NCI-H187 (cell line): Measurements from ENCODE around the gene NPAS1.
"Not testable (repeated sequence)": the region's sequence is repeated elsewhere in the genome, so short reads cannot be mapped to it uniquely, and the experiment has no call there.

Experiments used
- DNase-seq, 2 experiments: peaks; one replicate each; lab custom pipeline; 2025; lab: John Stamatoyannopoulos, UW

The NPAS1 gene

DNA sequence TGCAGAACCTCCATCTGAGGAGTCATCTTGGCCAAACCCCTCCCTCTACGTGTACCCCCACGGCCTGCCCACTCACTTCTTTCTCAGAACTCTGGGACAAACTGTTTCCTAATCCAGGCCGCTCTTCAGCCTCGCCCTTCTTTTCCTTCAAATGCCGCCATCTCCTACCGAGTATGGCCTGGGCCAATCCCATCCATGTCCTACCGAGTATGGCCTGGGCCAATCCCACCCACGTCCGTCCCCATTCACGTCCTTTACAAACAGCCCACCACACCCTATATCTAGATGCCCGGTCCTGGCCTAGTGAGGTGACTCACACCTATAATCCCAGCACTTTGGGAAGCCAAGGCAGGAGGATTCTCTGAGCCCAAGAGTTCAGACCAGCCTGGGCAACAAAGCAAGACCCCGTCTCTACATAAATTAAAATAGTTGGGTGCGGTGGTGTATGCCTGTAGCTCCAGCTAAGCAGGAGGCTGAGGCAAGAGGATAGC is 27.7 kb downstream of the NPAS1 start:
- no peak for DNase-seq

DNA sequence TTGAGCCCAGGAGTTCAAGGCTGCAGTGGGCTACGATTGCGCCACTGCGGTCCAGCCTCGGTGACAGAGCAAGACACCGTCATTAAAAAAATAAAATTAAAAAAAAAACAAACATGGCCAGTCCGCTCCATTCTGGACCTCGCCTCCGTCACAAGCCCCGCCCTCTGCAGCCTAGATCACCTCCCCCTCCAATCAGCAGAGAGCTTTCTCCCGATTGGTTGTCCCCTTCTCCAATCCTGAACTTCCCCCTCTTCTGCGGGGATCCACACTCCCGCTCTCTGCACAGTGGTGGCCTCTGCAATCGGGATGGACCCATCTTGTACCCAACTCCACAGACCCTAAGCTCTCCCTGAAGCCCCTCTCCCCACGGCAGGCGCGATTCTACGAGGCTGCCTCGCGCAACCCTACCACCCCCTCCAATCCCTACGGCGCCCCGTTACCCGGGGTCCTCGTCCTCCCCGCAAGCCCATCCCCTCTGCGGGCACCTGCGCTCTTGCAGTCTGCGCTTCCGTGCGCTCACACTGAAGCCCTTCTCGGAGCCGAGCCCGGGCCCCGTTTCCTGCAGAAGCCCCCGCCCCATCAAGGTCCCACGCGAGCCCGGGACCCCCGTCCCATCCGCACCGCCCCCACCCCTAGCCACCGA is 28.2 kb downstream of the NPAS1 start:
- DNase-seq, result peak; percentile 39 to 41

DNA sequence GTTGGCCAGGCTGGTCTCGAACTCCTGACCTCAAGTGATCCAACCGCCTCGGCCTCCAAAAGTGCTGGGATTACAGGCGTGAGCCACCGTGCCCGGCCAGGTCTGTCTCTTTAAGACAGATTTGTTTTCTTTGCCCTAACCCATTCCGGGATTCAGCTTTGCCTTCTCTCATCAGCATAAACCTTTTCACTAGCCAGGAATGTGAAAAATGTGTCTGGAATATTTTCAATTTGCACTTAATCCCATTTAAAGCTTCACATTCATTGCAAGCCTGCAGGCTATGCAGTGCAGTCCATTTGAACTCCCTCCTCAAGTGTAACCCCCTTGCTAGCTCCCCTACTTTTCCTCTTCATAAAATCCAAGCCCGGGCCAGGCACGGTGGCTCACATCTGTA is 29.7 kb downstream of the NPAS1 start:
- no peak for DNase-seq

DNA sequence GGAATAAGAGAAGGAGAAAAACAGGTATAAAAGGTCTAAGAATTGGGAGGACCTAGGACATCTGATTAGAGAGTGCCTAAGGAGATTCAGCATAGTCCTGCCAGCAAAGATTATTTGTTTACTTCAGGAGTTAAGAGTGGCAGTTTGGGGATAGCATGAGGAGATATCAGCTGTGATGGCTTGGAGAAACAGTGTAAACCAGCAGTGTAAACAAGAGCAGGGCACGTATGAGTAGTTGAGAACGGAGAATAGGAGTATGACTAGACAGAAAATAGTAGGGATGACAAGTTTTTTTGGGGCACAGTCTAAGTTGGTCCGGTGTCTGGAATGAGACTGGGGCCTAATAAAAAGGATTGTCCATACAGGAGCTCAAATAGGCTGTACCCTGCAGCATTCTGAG is 30.9 kb downstream of the NPAS1 start:
- not testable (repeated sequence) for DNase-seq

DNA sequence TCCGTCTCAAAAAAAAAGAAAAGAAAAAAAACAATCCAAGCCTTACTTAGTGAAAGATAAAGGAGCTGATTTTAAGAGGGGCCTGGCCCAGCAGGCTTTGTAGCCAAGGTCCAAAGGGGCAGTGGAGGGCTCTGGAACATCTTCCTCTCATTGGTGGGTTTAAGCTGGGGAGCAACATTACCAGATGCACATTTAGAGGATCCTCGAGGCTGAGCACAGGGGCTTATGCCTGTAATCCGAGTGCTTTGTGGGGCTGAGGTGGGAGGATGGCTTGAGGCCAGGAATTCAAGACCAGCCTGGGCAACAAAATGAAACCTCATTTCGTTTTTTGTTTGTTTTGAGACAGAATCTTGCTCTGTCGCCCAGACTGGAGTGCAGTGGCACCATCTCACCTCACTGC is 36.8 kb downstream of the NPAS1 start:
- no peak for DNase-seq

DNA sequence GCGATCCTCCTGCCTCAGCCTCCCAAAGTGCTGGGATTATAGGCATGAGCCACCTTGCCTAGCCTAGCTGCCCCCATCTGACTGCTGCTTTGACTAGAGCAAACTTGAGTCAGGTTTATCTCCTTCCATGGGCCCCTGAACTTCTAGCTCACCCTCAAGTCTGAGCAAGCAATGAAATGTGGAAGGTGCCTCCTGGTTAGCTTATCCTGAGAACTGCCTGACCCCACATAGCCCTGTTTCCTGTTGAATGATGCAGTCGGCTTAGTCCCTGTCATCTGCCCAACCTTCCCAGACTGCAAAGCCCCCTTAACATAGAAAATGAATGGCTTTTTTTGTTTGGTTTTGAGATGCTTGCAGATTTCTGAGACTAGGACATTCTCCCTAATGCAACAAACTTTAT is 37.7 kb downstream of the NPAS1 start:
- no peak for DNase-seq

DNA sequence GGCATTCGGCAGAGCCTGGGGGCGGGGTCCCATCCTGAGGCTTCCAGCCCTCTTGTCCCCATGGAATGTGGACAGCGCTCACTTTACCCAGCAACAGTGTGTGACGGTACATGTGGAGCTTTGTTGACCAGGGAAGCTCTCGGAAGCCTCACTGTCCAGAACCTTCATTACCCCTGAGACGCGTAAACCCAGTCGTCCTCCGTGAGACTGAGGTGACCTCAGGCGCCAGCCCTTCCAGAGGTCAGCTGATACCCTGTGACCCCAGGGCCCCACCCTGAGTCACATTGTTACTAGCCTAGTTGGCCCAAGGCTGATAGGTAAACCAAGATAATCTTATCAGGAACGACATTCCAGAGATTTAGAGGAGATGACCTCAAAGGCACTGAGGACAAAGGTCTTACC is 39.0 kb downstream of the NPAS1 start:
- no peak for DNase-seq

DNA sequence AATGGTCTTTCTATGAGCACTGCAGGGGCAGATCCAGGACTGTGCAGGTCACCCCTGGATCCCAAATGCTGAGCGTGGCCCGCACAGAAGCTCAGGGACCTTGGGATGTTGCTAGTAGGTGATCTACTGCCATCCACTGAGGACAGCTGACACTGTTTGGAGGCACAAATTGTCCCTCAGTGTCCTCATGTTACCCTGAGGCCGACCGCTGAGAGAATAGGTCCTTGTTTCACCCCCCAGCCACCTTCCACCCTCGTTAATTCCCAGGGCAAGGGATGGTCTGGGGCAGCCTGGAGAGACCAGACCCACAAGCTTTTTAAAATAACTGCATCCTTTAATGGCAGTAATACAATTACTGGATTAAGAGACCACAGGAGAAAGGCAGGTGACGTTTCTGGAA is 44.2 kb downstream of the NPAS1 start:
- DNase-seq, result no peak

DNA sequence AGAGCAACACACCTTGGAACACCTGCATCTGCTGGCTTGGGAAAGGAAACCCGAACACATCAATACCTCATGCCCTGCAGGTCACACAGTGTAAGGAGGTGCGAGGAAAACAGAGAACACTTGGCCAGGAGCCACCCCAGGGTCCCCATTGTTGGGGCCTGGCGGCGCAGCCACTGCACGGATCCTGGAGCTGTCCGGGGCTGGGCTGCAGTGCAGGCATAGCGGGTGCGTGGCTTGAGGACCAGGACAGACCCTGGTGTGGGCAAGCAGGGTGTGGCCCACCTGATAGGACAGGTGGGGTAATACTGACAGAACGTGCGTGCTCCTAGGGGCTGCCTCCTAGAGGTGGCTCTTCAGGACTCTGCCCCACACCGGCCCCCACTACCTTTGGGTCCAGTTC is 45.6 kb downstream of the NPAS1 start:
- DNase-seq, result no peak

DNA sequence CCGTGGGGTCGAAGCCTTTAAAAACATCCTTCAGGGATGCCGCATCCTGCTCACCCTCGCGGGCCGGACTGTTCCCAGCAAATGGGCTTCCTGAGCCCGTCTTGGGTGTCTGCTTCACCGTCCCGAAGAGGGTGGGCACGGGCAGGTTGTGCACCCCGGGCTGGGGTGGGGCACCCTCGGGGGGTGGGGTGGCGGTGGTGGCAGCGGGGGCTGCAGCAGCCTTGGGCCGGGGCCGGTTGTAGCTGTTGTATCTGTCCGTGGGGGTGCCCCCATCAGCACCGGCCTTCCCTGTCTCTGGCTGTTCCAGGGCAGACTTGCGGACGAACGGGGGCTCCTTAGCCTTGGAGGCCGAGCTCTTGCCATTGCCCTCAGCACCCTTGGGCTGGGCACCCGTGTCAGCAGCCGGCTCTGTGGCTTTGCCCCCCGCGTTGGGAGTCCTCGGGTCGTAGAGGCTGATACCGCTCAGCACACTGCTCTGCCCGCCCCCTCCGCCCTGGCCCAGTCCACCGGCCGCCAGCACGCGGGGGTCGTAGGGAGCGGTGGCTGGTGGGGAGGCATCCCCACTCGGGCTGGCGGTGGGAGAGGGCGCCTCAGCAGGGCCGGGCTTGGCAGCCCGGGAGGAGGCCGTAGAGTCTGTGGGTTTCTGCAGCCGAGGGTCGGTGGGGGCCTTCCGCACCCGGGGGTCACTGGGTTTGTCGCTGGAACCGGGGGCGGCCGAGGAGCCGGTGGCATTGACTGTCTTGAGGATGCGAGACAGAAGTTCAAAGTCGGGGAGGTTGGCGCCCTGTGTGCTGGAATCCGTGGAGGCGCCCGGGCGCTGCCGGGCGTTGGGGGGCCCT is 47.0 kb downstream of the NPAS1 start:
- no peak for DNase-seq

DNA sequence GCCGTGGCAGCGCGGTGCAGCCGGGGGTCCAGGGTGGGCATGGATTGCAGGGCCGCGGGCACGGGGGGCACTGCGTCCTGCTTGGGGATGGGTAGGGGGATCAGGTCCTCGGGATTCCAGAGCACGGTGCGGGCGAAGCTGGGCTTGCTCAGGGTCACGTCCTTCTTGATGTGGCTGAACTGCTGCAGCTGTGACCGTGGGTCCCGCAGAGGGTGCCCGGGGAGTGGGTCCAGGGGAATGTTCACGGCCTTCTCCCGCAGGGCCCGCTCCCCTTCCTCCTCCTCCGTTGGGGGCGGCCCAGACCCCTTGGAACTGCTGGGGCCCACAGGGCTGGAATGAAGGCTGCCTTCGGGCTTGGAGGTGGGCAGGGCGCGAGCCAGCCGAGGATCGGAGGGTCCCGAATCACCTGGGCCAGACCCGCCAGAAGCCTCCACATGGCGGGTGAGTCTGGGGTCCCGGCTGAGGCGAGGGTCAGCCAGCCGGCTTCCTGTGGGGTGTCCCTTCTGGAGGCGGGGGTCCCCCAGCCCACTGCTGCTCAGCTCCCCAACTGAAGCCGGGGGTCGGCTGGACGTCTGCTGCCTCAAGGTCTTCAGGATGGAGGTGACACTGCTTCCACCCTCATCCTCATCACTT is 47.7 kb downstream of the NPAS1 start:
- DNase-seq, result no peak

DNA sequence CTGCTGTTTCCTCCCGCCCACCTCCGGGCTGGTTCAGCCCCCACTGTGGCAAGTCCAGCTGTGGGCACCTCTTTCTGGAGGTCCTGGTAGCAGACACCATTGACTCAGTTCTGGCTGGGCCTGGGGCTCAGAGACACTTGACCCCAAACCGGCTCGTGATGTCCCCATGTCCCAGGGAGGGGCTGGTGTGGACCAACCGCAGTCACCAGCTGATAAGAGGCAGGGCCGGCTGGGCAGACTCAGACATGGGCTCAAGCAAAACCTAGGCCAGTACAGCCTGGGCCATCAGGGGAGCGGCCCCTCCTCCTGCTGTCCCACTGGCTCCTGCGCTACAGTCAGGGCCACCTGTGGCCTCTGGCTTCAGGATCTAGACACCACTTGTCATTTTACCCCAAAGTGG is 48.6 kb downstream of the NPAS1 start:
- no peak for DNase-seq

DNA sequence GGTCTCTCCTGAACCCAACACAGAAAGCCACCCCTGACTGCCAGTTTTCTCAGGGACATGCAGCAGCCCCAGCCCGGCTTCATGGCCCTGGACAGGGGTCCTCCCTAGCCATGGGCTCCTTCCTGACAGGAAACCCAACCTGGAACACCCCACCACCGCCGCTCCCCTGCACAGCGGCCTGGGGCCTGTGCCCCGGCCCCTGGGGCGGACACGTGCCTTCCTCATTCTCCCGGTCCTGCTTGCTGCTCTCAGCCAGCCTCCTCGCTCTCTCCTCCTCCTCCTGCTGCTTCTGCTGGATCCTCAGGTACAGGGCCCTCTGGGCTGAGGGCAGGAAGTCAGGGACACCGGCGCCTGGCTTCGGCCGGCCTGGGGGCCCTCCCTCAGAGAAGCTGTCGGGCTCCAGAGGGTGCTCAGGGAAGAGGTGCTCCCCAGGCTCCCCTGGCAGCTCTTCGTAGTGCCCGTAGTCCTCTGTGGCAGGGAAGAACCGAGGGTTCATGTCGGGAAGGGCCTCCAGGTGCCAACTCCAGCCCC is 49.3 kb downstream of the NPAS1 start:
- DNase-seq, result no peak

DNA sequence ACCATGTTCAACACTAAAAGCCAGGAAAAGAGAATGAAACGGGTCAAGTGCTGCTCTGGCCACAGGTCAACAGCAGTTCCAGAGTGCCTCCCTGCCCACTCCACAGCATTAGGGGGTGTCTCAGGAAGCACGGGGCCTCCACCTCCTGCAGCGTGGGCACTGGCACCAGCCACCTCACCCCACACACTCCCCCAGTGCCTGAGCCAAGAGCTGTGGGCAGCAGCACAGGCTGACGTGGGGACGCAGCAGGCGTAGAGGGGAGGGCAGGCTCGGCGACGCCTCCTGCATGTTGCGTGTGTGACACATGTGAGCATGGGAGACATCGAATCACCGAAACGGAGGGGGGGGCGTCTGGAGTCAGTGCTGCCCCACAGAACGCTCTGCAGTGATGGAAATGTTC is 50.2 kb downstream of the NPAS1 start:
- DNase-seq, result no peak

DNA sequence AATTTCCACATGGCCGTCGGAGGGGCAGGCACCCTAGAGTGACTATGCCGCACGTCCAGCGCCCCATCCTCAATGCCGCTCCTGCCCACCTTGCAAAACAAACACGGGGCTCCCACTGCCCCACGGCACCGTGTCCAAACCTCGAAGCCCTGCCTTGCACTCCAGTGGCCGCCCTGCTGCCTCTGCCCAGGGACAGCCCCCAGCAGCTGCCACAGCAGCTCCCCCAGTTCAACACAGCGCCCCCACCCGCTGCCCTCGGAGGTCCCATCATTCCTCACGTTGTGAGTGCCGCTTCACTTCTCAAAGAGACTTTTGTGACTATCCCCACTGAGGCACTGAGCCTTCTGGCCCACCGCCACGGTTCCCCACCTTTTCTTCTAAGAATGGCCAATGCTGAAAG is 51.1 kb downstream of the NPAS1 start:
- DNase-seq, result no peak

DNA sequence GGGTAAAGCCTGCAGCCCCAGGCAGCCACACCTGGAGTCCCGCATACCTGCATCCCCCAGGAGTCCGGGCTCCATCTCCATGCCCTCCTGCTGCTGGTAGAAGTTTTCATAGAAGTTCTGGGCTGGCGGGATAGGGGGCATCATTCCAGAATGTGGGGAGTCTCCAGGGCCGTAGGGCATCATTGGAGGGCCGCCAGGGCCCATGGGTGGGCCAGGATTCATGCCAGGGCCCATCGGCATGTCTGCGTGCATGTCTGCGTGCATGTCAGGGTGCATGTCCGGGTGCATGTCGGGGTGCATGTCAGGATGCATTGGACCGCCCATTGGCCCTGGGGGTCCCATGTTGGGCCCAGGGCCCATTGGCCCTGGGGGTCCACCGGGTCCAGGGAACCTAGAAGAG is 52.1 kb downstream of the NPAS1 start:
- no peak for DNase-seq

DNA sequence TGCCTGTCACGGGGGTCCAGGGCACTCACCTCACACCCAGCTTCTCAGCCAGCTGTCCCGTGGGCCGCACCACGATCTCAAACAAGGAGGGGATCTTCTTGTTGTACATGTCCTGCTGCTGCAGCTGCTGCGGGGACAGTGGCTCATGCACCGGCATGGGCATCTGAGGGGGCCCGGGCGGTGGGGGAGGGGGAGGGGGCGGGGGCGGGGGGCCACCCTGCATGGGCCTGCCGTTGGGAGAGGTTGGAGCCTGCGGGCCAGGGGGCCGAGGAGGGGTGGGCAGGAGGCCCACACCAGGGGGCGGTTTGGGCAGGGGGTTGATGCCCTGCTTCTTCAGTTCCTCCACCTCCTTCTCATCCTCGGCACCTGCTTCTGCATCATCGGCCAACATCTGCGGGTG is 52.7 kb downstream of the NPAS1 start:
- DNase-seq, result no peak

DNA sequence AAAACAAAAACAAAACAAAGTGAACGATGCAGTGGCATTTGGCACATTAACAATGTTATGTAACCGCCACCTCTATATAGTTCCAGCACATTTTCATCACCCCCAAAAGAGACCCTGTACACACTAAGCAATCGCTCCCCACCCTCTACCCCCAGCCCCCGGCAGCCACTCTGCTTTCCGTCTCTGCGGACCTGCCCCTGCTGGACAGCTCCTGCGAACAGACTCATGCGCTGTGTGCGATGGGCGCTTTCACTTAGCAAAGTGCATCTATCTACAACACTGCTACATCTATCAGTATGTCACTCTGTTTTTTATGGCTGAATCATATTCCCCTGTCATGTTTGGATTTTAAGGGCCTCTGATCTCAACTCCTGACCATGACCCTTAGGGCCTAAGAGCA is 53.9 kb downstream of the NPAS1 start:
- DNase-seq, result no peak

DNA sequence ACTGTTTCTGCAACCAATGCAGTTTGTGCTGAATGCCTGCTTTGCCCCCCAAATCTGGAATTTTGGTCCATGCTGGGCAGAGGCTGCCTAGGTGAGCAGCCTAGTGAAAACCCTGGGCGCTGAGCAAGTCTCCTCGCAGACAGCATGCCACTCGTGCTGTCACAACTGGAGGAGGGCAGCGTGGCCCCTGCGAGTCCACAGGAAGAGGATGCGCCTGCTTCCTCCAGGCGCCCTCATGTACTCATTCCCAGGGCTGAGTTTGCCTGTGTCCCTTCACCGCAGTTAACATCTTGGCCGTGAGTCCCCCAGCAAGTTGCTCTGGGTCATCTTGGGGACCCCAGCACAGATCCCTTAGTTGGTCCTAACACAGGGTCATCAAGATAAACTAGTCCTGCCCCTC is 55.0 kb downstream of the NPAS1 start:
- no peak for DNase-seq

DNA sequence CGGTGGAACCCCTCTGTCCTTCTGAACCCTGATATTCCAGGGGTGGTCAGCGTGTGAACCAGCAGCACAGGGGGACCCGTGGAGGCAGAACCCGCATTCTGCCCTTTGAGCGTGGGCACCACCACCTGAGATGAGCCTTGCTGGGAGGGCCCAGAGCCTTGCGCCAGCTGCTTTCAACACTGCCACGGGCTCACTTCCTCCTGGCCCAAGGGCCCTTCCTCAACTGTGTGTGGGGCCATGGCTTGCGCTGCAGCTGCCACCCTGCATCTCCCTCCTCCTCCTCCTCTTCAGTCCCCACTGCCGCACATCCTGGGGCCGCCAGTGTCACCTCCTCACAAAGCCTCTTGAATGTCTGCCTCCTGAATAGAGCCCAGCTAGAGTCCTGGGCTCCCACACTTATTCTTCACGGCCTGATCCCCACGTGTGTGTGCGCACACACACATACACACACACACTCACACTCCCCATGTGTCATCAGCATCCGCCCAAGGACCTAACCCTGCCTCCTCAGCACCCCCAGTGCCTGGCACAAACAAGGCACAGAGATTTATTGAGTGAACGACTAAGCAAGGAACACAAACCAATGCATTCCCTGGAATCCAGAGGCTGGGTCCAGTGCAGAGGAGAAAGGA is 55.7 kb downstream of the NPAS1 start:
- DNase-seq, result no peak

DNA sequence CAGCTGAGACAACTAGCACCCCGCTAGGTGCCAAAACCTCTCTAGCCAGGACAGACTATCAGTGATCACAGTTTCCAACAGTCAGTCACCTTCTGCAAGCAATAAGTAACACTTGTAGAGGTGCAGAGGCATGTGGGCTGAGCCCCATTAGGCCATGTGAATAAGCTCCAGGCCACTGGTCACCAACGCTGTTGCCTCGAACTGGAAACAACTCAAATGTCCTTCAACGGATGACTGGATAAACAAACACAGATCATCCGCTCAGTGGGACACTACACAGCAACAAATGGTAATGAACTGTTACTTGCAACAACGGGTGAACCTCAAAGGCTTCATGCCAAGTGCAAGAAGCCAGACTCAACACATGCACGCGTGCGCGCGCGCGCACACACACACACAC is 56.3 kb downstream of the NPAS1 start:
- DNase-seq, result no peak

DNA sequence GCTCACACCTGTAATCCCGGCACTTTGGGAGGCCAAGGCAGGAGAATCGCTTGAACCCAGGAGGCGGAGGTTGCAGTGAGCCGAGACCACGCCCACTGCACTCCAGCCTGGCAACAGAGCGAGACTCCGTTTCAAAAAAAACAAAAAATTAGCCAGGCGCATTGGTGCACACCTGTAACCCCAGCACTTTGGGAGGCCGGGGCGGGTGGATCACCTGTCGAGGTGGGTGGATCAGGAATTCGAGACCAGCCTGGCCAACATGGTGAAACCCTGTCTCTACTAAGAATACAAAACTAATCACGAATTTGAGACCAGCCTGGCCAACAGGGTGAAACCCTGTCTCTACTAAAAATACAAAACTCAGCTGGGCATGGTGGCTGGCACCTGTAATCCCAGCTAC is 58.7 kb downstream of the NPAS1 start:
- DNase-seq, result not testable (repeated sequence)
